GM18520 (cell line): Measurements from ENCODE around the gene MIGA2.

Experiments used
- ATAC-seq: cut with Tn5 transposase; IDR thresholded peaks from one replicate; pipeline ENCODE4 v1.9.1; 2021; ENCODE audit not compliant: unreplicated experiment

The MIGA2 gene

GRCh38 chr9:129118799-129119198 is 82.4 kb downstream of the MIGA2 start:
- no peak for ATAC-seq

- no peak for ATAC-seq
Measured at GRCh38 chr9:129121483-129121882, 85.1 kb downstream of the MIGA2 start.
